PC-9 (cell line): ENCODE data around the gene DLGAP3. TPM values are rescaled to one million over a fixed set of nuclear protein-coding genes. Genes with fewer than 3 reads are reported as not detected.

Experiments used
- BruUV-seq: library from RNA; stranded (reverse); fragments of 400-500 nt; replicated peaks from 2 replicates; lab custom pipeline; 2021; lab: Mats Ljungman, UMichigan
- CTCF ChIA-PET: fragments of 300-600 bp; sonication (Branson Sonifier 250); formaldehyde crosslinking; loops from one replicate; lab custom pipeline; 2022; ENCODE audit warnings: antibody characterized with exemption; lab: Charles Lee
- POLR2A ChIA-PET: fragments of 300-600 bp; sonication (Branson Sonifier 250); formaldehyde crosslinking; loops from one replicate; lab custom pipeline; 2022; ENCODE audit warnings: antibody characterized with exemption; ENCODE audit not compliant: unreplicated experiment; lab: Charles Lee
- DNase-seq, 2 experiments: peaks; one replicate each; pipeline versions ENCODE4 v3.0.0 to v3.0.0-alpha.2; 2015 to 2022; ENCODE audit warnings: mixed read lengths in 1 of 2
- H2AFZ ChIP-seq: fragments of 200-600 bp; sonication (generic); 2 replicates; pipeline ENCODE4 v1.8.1; 2017; ENCODE audit warnings: antibody characterized with exemption
- H3F3A ChIP-seq: fragments of 200-600 bp; sonication (generic); 2 replicates; pipeline ENCODE4 v1.8.1; 2017; ENCODE audit warnings: antibody characterized with exemption, mild to moderate bottlenecking, low read depth; ENCODE audit not compliant: insufficient read depth
- H3K27ac ChIP-seq: fragments of 200-600 bp; sonication (generic); 2 replicates; pipeline ENCODE4 v1.6.1; 2016; ENCODE audit warnings: mixed run types
- H3K27me3 ChIP-seq: fragments of 200-600 bp; sonication (generic); 2 replicates; pipeline ENCODE4 v1.6.1; 2016; ENCODE audit warnings: low read depth, mixed run types; ENCODE audit not compliant: insufficient read depth
- H3K36me3 ChIP-seq: fragments of 200-600 bp; sonication (generic); 2 replicates; pipeline ENCODE4 v1.6.1; 2016; ENCODE audit warnings: low read depth, mixed run types
- H3K4me1 ChIP-seq: fragments of 200-600 bp; sonication (generic); replicated peaks from 2 replicates; pipeline ENCODE4 v1.6.1; 2016; ENCODE audit warnings: mixed run types; ENCODE audit not compliant: insufficient read depth
- H3K4me2 ChIP-seq: fragments of 200-600 bp; sonication (generic); 2 replicates; pipeline ENCODE4 v1.6.1; 2017; ENCODE audit warnings: mixed run types
- H3K4me3 ChIP-seq: fragments of 200-600 bp; sonication (generic); 2 replicates; pipeline ENCODE4 v1.6.1; 2016; ENCODE audit warnings: mixed run types
- H3K79me2 ChIP-seq: fragments of 200-600 bp; sonication (generic); 2 replicates; pipeline ENCODE4 v1.6.1; 2017; ENCODE audit warnings: low read depth, mixed run types
- H3K9me2 ChIP-seq: fragments of 200-600 bp; sonication (generic); 2 replicates; pipeline ENCODE4 v1.8.1; 2017; ENCODE audit warnings: mild to moderate bottlenecking; ENCODE audit not compliant: insufficient read depth
- H3K9me3 ChIP-seq: fragments of 200-600 bp; sonication (generic); 2 replicates; pipeline ENCODE4 v1.8.1; 2016; ENCODE audit warnings: low read depth; ENCODE audit not compliant: insufficient read depth
- H4K20me1 ChIP-seq: fragments of 200-600 bp; sonication (generic); 2 replicates; pipeline ENCODE4 v1.8.1; 2017; ENCODE audit not compliant: insufficient read depth
- EZH2 ChIP-seq: fragments of 200-600 bp; sonication (generic); IDR thresholded peaks from 2 replicates; pipeline ENCODE4 v1.8.0; 2017; ENCODE audit warnings: antibody characterized with exemption, low read depth
- intact Hi-C: fragments of 100-400 bp; cut with micrococcal nuclease; formaldehyde crosslinking; loops from one replicate; pipeline ENCODE4 v1.10.0; 2022; ENCODE audit not compliant: unreplicated experiment
- total RNA-seq: library from RNA; stranded (reverse); gene quantifications from 2 replicates; pipeline ENCODE4 v1.2.3, GENCODE V29; 2021
- TF ChIP-seq, protein P1 (sequence below): fragments of 200-600 bp; sonication (generic); conservative IDR thresholded peaks from 2 replicates; pipeline ENCODE4 v1.6.1; 2017; ENCODE audit warnings: mixed run types, antibody characterized with exemption, mild to moderate bottlenecking, moderate library complexity

Gene DLGAP3
- total RNA-seq, 1 experiment from 2014 or later = not detected

DNA sequence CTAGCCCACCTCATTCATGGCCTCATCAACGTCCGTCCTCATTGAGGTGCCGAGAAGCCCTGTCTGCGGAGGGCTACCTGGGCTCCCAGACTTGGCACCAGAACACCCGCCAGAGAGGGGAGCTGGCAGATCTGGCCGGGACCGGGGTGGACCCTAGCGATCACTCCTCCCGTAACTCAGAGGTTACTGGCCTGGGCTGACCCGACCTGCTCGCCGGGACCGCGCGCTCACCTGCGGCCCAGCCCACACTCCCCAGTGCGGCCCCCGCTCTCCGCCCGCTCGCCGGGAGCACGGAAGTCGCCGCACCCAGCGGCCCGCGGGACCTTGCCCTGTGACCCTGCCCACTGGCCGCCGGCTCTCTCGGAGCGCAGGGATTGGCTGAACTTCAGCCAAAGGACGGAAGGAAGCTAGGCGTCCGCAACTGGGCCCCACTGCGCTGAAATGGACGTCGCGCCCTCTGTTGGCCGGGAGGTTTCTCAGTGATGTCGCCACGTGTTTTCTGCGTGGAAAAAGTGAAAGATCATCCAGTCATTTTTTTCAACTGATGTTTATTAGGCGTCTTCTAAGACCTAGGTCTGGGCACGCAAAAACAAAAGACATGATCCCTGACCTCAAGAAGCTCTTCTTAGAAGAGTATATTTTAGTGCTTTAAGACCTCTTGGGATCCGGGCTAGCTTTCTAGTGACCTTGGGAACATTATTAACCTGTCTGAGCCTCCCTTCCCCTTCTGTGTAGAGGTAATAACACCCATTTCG lies 69.8 kb downstream of the DLGAP3 start, which contains the start of gene SMIM12:
TSS of gene SMIM12 (minus strand) at position 304 of the 755 bp plus-strand sequence. CDS start 3,772 bp downstream, outside the sequence.
- Histone ChIP-seq H3K4me2 (peak within 1 kb of the TSS; percentile 94), H3K79me2 (peaks cover 33% of the 10 kb centered on the region), H3K27me3 (no peaks in the 10 kb centered on the region; the same call in 1 of the 2 replicates), H3K4me1 (peaks cover 19% of the 10 kb centered on the region), H2AFZ (peak within 1 kb of the TSS; percentile 95), H3K36me3 (no peaks in the 10 kb centered on the region), H3K9me2 (no peaks in the 10 kb centered on the region), H3K27ac (no peak within 1 kb of the TSS), H3K4me3 (peak within 1 kb of the TSS; percentile 88), H3K9me3 (no peaks in the 10 kb centered on the region), H3F3A (no peaks in the 10 kb centered on the region), H4K20me1 (peaks cover 3% of the 10 kb centered on the region; the same call in 1 of the 2 replicates)
- TF ChIP-seq, protein P1, sequence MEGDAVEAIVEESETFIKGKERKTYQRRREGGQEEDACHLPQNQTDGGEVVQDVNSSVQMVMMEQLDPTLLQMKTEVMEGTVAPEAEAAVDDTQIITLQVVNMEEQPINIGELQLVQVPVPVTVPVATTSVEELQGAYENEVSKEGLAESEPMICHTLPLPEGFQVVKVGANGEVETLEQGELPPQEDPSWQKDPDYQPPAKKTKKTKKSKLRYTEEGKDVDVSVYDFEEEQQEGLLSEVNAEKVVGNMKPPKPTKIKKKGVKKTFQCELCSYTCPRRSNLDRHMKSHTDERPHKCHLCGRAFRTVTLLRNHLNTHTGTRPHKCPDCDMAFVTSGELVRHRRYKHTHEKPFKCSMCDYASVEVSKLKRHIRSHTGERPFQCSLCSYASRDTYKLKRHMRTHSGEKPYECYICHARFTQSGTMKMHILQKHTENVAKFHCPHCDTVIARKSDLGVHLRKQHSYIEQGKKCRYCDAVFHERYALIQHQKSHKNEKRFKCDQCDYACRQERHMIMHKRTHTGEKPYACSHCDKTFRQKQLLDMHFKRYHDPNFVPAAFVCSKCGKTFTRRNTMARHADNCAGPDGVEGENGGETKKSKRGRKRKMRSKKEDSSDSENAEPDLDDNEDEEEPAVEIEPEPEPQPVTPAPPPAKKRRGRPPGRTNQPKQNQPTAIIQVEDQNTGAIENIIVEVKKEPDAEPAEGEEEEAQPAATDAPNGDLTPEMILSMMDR = peak; percentile 83
- TF ChIP-seq EZH2 = no peak
- intact Hi-C loops = loop anchor here (2.0 to 10.0 kb wide), 4 partner anchors 245 to 785 kb away; partner anchors contain the start of genes KIAA0319L, NCDN and PSMB2
- BruUV-seq = no TSS peak
- ChIA-PET CTCF (interaction anchor here (0.6 to 1.1 kb wide), 6 partner anchors 73 to 909 kb away, joined by 3 to 4 read pairs (median 3); partner anchors contain the start of gene ZMYM4), POLR2A (interaction anchor here (0.6 to 0.8 kb wide), 3 partner anchors 17 to 1383 kb away, joined by 3 to 4 read pairs (median 3); no protein-coding TSS in a partner anchor)
- peak; percentile 85 to 92 for DNase-seq

DNA sequence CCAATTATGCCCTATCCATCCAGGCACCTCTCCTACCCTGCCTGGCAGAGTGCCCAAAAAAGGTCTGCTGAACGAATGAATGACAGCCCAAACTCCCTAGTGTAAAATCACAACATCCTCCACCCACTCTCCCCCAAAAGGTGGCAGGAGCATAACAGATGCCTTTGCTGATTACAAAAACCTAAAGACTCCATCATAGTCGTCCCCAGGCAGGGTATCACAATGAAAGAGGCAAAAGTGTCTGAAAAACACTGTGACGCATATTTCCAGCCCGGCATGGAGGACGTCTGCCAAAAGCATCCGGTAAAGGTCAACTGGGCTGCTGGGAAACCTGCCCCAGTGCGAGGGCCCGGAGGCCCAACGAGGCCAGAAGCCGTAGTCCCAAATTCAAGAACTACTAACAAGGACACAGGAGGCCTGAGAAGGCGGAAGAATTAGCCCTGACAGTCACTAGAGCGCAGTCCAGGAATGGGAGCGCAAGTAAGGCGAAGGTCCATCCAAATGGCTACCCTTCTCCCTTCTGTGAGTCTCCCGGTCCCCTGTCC lies 70.5 kb downstream of the DLGAP3 start:
- H3K27ac ChIP-seq = no peak overlapping the region
- intact Hi-C loops = loop anchor here (2.0 to 10.0 kb wide), 4 partner anchors 244 to 786 kb away; partner anchors contain the start of genes KIAA0319L, NCDN and PSMB2
- H3F3A ChIP-seq = peaks cover 4% of the 10 kb centered on the region; the same call in 1 of the 2 replicates
- TF ChIP-seq, protein P1 = no peak
- TF ChIP-seq EZH2 = no peak
- no peak for DNase-seq
- peaks cover 3% of the 10 kb centered on the region; the same call in 1 of the 2 replicates for H4K20me1 ChIP-seq
- no peaks in the 10 kb centered on the region; the same call in 1 of the 2 replicates for H3K27me3 ChIP-seq
- no peaks in the 10 kb centered on the region for H3K9me3 ChIP-seq
- ChIA-PET CTCF (interaction anchor here (1.1 kb wide), 1 partner anchor 73 kb away, joined by 4 read pairs; no protein-coding TSS in a partner anchor), POLR2A (no interaction called here)
- H3K9me2 ChIP-seq = no peaks in the 10 kb centered on the region
- H3K36me3 ChIP-seq = no peaks in the 10 kb centered on the region
- peak overlapping the region; percentile 88 for H3K4me3 ChIP-seq
- TSS peak; percentile 60 for BruUV-seq
- H3K79me2 ChIP-seq = peaks cover 33% of the 10 kb centered on the region
- peak overlapping the region; percentile 94 for H3K4me2 ChIP-seq
- H2AFZ ChIP-seq = peak overlapping the region; percentile 95
- H3K4me1 ChIP-seq = peaks cover 19% of the 10 kb centered on the region

DNA sequence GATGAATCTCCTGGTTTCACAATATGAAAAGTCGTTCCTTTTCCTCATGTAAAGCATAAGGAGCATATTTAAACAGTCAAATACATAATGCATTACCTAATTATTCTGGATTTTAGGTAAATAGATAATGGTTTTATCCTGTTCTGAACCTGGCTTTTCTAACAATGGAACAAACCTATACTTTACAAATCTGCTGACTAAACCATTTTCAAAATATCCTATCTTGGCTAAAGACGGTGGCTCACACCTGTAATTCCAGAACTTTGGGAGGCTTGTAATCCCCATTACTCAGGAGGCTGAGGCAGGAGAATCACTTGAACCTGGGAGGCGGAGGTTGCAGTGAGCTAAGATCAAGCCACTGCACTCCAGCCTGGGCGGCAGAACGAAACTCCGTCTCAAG lies 72.8 kb downstream of the DLGAP3 start:
- Histone ChIP-seq H3K27ac (no peak overlapping the region), H3K4me3 (no peak overlapping the region), H3K79me2 (peaks cover 33% of the 10 kb centered on the region), H3K4me1 (peaks cover 19% of the 10 kb centered on the region), H3F3A (peaks cover 14% of the 10 kb centered on the region; the same call in 1 of the 2 replicates), H3K27me3 (no peaks in the 10 kb centered on the region), H3K4me2 (no peak overlapping the region), H3K9me3 (no peaks in the 10 kb centered on the region), H4K20me1 (peaks cover 12% of the 10 kb centered on the region), H3K36me3 (no peaks in the 10 kb centered on the region), H2AFZ (no peak overlapping the region), H3K9me2 (no peaks in the 10 kb centered on the region)
- BruUV-seq = no TSS peak
- ChIA-PET CTCF (no interaction called here), POLR2A (no interaction called here)
- intact Hi-C loops = loop anchor here (10.0 kb wide), 3 partner anchors 242 to 788 kb away; partner anchors contain the start of gene PSMB2
- DNase-seq = no peak
- TF ChIP-seq EZH2 = no peak
- TF ChIP-seq, protein P1 = no peak
